ENCODE measurements around the gene CPSF4L. TPM values are rescaled to one million over a fixed set of nuclear protein-coding genes. Genes with fewer than 3 reads are reported as not detected.
"Not testable (repeated sequence)": the region's sequence is repeated elsewhere in the genome, so short reads cannot be mapped to it uniquely, and the experiment has no call there.

CPSF4L gene
- total RNA-seq, 4 donors from 2014 or later: not detected

DNA sequence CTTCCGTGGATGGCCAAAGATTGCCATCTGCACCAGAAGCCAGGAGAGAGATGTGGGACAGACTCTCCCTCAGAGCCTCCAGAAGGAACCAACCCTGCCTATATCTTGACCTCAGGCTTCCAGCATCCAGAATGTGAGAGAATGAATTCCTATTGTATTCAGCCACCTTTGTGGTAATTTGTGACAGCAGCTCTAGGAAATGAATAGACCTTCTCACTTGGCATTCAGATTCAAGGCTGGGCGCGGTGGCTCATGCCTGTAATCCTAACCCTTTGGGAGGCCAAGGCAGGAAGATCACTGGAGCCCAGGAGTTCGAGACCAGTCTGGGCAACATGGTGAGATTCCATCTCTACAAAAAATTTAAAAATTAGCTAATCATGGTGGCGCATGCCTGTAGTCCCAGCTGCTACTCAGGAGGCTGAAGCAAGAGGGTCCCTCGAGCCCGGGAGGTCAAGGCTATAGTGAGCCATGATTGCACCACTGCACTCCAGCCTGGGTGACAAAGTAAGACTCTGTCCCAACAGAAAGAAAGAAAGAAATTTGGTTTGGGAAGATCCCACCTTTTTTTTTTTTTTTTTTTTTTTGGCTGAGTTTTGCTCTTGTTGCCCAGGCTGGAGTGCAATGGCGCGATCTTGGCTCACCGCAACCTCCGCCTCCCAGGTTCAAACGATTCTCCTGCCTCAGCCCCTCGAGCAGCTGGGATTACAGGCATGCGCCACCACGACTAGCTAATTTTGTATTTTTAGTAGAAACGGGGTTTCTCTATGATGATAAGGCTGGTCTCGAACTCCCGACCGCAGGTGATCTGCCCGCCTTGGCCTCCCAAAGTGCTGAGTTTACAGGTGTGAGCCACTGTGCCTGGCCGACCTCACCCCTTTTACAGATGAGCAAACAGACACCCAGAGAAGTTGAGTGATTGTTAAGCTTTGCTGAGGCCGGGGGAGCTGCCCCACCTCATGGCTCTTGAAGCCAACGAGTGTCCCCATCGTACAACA lies 4.3 kb upstream of the CPSF4L start:
- no peak overlapping the region for H3K27ac ChIP-seq
- H3K4me1 ChIP-seq: no peaks in the 10 kb centered on the region
- H3K4me3 ChIP-seq (replicated peaks in 1 of 3): no peak overlapping the region
- WGBS, 2 donors: 89% methylated on average over 24 of the region's 24 CpGs
- no peaks in the 10 kb centered on the region for H3K9me3 ChIP-seq
- no peak for DNase-seq
- TF ChIP-seq POLR2A (IDR thresholded peaks at IDR 0.05): no peak
- TF ChIP-seq, protein P1, sequence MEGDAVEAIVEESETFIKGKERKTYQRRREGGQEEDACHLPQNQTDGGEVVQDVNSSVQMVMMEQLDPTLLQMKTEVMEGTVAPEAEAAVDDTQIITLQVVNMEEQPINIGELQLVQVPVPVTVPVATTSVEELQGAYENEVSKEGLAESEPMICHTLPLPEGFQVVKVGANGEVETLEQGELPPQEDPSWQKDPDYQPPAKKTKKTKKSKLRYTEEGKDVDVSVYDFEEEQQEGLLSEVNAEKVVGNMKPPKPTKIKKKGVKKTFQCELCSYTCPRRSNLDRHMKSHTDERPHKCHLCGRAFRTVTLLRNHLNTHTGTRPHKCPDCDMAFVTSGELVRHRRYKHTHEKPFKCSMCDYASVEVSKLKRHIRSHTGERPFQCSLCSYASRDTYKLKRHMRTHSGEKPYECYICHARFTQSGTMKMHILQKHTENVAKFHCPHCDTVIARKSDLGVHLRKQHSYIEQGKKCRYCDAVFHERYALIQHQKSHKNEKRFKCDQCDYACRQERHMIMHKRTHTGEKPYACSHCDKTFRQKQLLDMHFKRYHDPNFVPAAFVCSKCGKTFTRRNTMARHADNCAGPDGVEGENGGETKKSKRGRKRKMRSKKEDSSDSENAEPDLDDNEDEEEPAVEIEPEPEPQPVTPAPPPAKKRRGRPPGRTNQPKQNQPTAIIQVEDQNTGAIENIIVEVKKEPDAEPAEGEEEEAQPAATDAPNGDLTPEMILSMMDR (IDR thresholded peaks at IDR 0.05): no peak
- no peaks in the 10 kb centered on the region for H3K27me3 ChIP-seq
- no peaks in the 10 kb centered on the region for H3K36me3 ChIP-seq
- intact Hi-C loops (cut with DNase I): no loop called here

DNA sequence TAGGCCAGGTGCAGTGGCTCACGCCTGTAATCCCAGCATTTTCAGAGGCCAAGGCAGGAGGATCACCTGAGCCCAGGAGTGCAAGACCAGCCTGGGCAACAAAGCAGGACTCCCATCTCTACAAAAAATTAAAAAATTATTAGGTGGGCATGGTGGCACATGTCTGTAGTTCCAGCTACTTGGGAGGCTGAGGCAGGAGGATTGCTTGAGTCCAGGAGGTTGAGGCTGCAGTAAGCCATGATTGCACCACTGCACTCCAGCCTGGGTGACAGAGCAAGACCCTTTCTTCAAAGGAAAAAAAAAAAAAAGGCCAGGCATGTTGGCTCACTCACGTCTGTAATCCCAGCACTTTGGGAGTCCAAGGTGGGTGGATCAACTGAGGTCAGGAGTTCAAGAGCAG lies 2.8 kb upstream of the CPSF4L start:
- DNase-seq; H3K27ac ChIP-seq; H3K36me3 ChIP-seq; H3K4me3 ChIP-seq (replicated peaks in 1 of 3); intact Hi-C loops (cut with DNase I); H3K4me1 ChIP-seq; H3K9me3 ChIP-seq; H3K27me3 ChIP-seq: not testable (repeated sequence)
- 81 to 89% methylated on average over 2 of the region's 2 CpGs for WGBS, 2 donors

DNA sequence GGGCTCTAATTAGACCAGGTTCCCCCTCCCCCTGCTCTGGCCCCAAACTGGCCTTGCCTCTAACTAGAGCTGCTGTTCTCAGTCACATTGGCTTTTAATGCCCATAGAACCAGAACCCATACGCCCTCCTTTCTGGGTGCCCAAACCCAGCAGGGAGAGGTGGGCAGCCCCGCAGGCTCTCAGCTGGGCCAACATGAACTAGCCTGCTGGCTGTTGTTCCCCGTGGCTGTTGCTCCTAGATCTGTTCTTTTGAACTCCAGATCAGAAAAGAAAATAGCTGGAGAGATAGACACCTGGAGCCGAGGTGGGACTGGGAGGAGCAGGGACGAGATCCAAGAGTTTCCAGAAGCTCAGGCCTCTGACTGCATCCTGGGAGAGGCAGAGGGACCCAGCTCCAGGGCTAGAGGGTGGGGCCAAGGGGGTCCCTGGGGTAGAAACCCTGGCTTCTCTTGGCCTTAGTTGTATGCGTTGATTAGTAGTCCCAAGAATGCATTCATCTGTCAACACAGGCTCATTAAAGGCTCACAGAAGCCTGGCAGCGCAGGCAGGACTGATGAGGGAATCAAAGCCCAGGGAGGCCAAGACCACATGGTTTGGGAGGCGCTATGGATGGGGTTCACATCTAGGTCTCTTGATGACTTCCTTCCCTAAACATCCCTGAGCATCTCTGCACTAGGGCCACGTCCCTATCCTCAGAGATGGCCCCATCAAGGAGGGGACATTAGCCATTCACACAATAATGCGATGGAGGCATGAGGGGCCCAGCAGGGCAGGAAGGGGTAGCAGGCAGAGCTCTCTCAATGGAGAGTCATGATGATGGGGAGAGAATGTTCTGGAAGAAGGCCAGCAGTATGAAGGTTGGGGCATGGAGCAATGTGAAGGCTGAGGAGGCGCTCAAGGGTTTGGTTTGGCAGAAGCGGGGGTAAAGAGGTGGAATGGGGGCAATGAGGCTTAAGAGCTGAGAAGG lies 1.3 kb upstream of the CPSF4L start:
- TF ChIP-seq, protein P1 (IDR thresholded peaks at IDR 0.05): no peak
- TF ChIP-seq POLR2A (IDR thresholded peaks at IDR 0.05): no peak
- no peak overlapping the region for H3K4me3 ChIP-seq (replicated peaks in 1 of 3)
- no peaks in the 10 kb centered on the region for H3K4me1 ChIP-seq
- no peak for DNase-seq
- no peaks in the 10 kb centered on the region for H3K36me3 ChIP-seq
- H3K27ac ChIP-seq: no peak overlapping the region
- WGBS, 2 donors: 84 to 86% methylated on average over 12 of the region's 12 CpGs
- no peaks in the 10 kb centered on the region for H3K9me3 ChIP-seq
- no peaks in the 10 kb centered on the region for H3K27me3 ChIP-seq
- intact Hi-C loops (cut with DNase I): no loop called here

DNA sequence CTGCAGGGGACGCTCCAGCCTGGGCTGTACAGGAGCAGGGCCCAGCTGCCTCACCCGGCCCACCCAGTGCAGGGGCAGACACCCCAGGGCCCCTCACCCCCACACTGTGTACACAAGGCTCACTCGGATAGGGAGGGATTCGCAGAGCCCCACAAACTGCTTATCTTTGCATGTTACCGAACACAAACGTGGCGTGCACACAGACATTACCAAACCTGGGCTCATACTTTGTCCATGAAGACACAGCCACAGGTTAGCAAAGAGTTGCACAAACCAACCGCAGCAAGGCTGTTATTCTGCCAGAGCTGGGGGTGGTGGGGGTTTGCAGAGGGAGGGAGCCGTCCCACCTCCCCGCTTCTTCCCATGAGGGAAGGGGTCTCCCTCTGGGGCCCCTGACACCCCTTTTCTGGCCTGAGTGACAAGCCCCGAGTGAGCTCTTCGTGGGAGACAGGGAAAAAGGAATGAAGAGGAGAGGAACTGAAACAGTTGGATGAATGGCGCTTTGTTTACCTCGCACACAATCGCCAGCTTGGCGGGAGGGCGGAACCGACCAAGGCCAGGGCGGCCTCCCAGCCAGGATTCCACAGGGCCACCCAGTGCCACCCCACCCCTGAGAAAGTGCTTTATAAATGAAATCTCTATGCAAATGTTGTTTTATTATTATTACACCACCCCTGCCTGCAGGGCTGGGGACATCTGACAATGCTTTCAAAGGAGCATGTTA lies 434 bp upstream of the CPSF4L start:
- WGBS, 2 donors: 79 to 89% methylated on average over 12 to 17 of the region's 19 CpGs
- TF ChIP-seq, protein P1 (IDR thresholded peaks at IDR 0.05): no peak
- DNase-seq: no peak

DNA sequence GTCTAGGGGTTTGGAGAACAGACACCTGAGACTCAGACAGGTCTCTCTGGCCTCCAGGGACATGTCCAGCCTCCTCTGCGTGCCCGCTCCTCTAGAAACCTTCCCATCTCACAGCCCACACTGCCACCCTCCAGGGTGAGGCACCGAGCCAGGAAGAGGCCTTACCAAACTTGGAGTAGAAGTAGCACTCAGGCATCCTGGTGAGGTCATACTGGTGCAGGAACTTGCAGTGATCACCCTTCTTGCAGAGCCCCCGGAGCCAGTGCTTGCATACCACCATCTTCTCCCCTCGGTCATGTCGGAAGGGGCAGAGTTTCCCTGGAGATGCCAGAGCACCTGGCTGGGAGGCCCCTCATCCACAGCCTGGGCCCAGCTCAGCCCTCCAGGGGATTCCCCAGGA lies 4.2 kb downstream of the CPSF4L start:
- DNase-seq: peak; percentile 17 to 30
- H3K4me3 ChIP-seq (replicated peaks in 1 of 3): no peak overlapping the region
- no peaks in the 10 kb centered on the region for H3K36me3 ChIP-seq
- 74 to 87% methylated on average over 5 to 6 of the region's 6 CpGs for WGBS, 2 donors
- H3K27ac ChIP-seq: no peak overlapping the region
- no peak for TF ChIP-seq POLR2A (IDR thresholded peaks at IDR 0.05)
- TF ChIP-seq, protein P1 (IDR thresholded peaks at IDR 0.05): no peak
- H3K27me3 ChIP-seq: no peaks in the 10 kb centered on the region
- no peaks in the 10 kb centered on the region for H3K9me3 ChIP-seq
- intact Hi-C loops (cut with DNase I): no loop called here
- H3K4me1 ChIP-seq: peaks cover 0 to 5% of the 10 kb centered on the region in 2 donors

More for the DNA sequence above, 434 bp upstream of the CPSF4L start:
- H3K27ac ChIP-seq: no peak overlapping the region
- H3K36me3 ChIP-seq: no peaks in the 10 kb centered on the region
- no peak overlapping the region for H3K4me3 ChIP-seq (replicated peaks in 1 of 3)
- H3K27me3 ChIP-seq: no peaks in the 10 kb centered on the region
- H3K4me1 ChIP-seq: no peaks in the 10 kb centered on the region
- intact Hi-C loops (cut with DNase I): no loop called here
- H3K9me3 ChIP-seq: no peaks in the 10 kb centered on the region
